ENCODE measurements around the gene RASGRP2. TPM values are rescaled to one million over a fixed set of nuclear protein-coding genes. Genes with fewer than 3 reads are reported as not detected.
A peak's percentile ranks its signal among the peaks of the same experiment; 100 is the strongest.

The RASGRP2 gene
- total and polyA plus RNA-seq, 2 experiments from 2014 or later, result 30.1 to 50.4 TPM

DNA sequence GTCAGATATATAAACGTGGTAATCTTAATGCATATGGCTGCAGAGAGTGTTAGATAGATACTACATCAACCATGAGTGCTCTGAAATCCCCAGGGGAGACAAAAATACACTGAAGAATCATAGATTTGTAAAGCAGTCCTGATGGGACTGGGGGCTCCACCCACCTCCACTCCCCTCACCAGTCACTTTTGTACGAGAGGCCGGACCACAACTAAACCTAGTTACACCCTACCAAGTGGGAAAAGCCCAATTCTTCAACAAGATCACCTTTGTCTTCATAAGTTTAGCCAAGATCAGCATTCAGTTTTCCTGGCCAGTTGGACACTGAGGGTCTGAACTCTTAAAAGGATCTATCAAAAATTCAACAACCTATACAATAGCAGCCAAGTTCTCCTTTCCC lies 32.9 kb upstream of the RASGRP2 start (continued):
- TF ChIP-seq, protein P1, sequence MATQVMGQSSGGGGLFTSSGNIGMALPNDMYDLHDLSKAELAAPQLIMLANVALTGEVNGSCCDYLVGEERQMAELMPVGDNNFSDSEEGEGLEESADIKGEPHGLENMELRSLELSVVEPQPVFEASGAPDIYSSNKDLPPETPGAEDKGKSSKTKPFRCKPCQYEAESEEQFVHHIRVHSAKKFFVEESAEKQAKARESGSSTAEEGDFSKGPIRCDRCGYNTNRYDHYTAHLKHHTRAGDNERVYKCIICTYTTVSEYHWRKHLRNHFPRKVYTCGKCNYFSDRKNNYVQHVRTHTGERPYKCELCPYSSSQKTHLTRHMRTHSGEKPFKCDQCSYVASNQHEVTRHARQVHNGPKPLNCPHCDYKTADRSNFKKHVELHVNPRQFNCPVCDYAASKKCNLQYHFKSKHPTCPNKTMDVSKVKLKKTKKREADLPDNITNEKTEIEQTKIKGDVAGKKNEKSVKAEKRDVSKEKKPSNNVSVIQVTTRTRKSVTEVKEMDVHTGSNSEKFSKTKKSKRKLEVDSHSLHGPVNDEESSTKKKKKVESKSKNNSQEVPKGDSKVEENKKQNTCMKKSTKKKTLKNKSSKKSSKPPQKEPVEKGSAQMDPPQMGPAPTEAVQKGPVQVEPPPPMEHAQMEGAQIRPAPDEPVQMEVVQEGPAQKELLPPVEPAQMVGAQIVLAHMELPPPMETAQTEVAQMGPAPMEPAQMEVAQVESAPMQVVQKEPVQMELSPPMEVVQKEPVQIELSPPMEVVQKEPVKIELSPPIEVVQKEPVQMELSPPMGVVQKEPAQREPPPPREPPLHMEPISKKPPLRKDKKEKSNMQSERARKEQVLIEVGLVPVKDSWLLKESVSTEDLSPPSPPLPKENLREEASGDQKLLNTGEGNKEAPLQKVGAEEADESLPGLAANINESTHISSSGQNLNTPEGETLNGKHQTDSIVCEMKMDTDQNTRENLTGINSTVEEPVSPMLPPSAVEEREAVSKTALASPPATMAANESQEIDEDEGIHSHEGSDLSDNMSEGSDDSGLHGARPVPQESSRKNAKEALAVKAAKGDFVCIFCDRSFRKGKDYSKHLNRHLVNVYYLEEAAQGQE (IDR thresholded peaks at IDR 0.05; ENCODE audit: unreplicated experiment), result no peak
- TF ChIP-seq STAT1 (IDR thresholded peaks at IDR 0.05; ENCODE audit: unreplicated experiment), result no peak
- no peak for TF ChIP-seq POLR2AphosphoS5 (IDR thresholded peaks at IDR 0.05; ENCODE audit: low read depth)
- TF ChIP-seq ZNF114 (CRISPR knock-in tag; IDR thresholded peaks at IDR 0.05), result no peak
- TF ChIP-seq, protein P2, sequence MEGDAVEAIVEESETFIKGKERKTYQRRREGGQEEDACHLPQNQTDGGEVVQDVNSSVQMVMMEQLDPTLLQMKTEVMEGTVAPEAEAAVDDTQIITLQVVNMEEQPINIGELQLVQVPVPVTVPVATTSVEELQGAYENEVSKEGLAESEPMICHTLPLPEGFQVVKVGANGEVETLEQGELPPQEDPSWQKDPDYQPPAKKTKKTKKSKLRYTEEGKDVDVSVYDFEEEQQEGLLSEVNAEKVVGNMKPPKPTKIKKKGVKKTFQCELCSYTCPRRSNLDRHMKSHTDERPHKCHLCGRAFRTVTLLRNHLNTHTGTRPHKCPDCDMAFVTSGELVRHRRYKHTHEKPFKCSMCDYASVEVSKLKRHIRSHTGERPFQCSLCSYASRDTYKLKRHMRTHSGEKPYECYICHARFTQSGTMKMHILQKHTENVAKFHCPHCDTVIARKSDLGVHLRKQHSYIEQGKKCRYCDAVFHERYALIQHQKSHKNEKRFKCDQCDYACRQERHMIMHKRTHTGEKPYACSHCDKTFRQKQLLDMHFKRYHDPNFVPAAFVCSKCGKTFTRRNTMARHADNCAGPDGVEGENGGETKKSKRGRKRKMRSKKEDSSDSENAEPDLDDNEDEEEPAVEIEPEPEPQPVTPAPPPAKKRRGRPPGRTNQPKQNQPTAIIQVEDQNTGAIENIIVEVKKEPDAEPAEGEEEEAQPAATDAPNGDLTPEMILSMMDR (conservative IDR thresholded peaks at IDR 0.05; ENCODE audit: low read depth in 2 of 2), result no peak
- TF ChIP-seq ETS1 (IDR thresholded peaks at IDR 0.05), result no peak
- no peak for TF ChIP-seq CREB1 (CRISPR knock-in tag; IDR thresholded peaks at IDR 0.05; ENCODE audit: low read depth)

DNA sequence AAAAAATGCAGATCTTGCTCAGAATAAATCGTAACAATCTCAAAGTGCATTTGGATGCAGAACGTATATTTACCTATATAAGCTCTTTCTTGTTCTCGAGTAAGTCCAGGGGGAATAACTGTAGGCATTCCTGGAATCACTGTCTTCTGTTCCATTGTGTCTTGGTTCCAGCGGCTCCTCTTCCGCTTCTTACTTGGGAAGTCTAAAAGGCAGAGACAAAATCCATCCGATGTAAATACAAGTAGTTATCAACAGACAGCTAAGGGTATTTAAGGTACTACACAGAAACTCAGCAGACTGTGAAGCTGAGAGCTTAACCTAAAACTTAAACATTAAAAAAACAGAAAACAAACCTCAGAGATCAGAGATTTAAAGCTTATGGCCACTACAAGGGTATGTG lies 32.5 kb upstream of the RASGRP2 start:
- Histone ChIP-seq H3K27ac (ENCODE audit: low read depth) (no peak overlapping the region; the same call in 1 of the 2 replicates), H2AFZ (no peak overlapping the region), H3K36me3 (ENCODE audit: insufficient read depth) (peaks cover 58% of the 10 kb centered on the region), H3K4me1 (ENCODE audit: insufficient read depth) (peaks cover 10% of the 10 kb centered on the region), H3K4me3 (peak overlapping the region; percentile 94), H3K27me3 (ENCODE audit: insufficient read depth) (no peaks in the 10 kb centered on the region), H3K4me2 (peak overlapping the region; percentile 100), H4K20me1 (replicated peaks; ENCODE audit: insufficient read depth) (peaks cover 58% of the 10 kb centered on the region), H3K79me2 (replicated peaks; ENCODE audit: insufficient read depth) (peaks cover 70% of the 10 kb centered on the region), H3K9me2 (ENCODE audit: insufficient read depth) (no peaks in the 10 kb centered on the region), H3F3A (replicated peaks; ENCODE audit: low read depth) (peaks cover 61% of the 10 kb centered on the region)
- Mint-ChIP-seq H3K9me3 (no peaks in the 10 kb centered on the region; the same call in 2 of the 3 replicates), H3K36me3 (ENCODE audit: low read depth) (peaks cover 61% of the 10 kb centered on the region), H3K4me3 (peak overlapping the region; percentile 94), H3K27me3 (ENCODE audit: insufficient read depth, low read depth, poor library complexity) (peaks cover 18% of the 10 kb centered on the region), H3K4me1 (peaks cover 35% of the 10 kb centered on the region), H3K27ac (no peak overlapping the region)
- DNase-seq (ENCODE audit: low spot score), result no peak
- TF ChIP-seq, protein P3, sequence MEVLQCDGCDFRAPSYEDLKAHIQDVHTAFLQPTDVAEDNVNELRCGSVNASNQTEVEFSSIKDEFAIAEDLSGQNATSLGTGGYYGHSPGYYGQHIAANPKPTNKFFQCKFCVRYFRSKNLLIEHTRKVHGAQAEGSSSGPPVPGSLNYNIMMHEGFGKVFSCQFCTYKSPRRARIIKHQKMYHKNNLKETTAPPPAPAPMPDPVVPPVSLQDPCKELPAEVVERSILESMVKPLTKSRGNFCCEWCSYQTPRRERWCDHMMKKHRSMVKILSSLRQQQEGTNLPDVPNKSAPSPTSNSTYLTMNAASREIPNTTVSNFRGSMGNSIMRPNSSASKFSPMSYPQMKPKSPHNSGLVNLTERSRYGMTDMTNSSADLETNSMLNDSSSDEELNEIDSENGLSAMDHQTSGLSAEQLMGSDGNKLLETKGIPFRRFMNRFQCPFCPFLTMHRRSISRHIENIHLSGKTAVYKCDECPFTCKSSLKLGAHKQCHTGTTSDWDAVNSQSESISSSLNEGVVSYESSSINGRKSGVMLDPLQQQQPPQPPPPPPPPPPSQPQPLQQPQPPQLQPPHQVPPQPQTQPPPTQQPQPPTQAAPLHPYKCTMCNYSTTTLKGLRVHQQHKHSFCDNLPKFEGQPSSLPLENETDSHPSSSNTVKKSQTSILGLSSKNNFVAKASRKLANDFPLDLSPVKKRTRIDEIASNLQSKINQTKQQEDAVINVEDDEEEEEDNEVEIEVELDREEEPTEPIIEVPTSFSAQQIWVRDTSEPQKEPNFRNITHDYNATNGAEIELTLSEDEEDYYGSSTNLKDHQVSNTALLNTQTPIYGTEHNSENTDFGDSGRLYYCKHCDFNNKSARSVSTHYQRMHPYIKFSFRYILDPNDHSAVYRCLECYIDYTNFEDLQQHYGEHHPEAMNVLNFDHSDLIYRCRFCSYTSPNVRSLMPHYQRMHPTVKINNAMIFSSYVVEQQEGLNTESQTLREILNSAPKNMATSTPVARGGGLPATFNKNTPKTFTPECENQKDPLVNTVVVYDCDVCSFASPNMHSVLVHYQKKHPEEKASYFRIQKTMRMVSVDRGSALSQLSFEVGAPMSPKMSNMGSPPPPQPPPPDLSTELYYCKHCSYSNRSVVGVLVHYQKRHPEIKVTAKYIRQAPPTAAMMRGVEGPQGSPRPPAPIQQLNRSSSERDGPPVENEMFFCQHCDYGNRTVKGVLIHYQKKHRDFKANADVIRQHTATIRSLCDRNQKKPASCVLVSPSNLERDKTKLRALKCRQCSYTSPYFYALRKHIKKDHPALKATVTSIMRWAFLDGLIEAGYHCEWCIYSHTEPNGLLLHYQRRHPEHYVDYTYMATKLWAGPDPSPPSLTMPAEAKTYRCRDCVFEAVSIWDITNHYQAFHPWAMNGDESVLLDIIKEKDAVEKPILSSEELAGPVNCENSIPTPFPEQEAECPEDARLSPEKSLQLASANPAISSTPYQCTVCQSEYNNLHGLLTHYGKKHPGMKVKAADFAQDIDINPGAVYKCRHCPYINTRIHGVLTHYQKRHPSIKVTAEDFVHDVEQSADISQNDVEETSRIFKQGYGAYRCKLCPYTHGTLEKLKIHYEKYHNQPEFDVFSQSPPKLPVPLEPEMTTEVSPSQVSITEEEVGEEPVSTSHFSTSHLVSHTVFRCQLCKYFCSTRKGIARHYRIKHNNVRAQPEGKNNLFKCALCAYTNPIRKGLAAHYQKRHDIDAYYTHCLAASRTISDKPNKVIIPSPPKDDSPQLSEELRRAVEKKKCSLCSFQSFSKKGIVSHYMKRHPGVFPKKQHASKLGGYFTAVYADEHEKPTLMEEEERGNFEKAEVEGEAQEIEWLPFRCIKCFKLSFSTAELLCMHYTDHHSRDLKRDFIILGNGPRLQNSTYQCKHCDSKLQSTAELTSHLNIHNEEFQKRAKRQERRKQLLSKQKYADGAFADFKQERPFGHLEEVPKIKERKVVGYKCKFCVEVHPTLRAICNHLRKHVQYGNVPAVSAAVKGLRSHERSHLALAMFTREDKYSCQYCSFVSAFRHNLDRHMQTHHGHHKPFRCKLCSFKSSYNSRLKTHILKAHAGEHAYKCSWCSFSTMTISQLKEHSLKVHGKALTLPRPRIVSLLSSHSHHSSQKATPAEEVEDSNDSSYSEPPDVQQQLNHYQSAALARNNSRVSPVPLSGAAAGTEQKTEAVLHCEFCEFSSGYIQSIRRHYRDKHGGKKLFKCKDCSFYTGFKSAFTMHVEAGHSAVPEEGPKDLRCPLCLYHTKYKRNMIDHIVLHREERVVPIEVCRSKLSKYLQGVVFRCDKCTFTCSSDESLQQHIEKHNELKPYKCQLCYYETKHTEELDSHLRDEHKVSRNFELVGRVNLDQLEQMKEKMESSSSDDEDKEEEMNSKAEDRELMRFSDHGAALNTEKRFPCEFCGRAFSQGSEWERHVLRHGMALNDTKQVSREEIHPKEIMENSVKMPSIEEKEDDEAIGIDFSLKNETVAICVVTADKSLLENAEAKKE (CRISPR knock-in tag; IDR thresholded peaks at IDR 0.05), result no peak
- ATAC-seq, result no peak

Data from GM23338 (cell line).